ENCODE measurements around the gene SYT6.

- TF ChIP-seq LEF1 (IDR thresholded peaks at IDR 0.05; ENCODE audit: borderline replicate concordance) (no peak), FOXA1 (IDR thresholded peaks at IDR 0.05) (no peak), FOXM1 (IDR thresholded peaks at IDR 0.05; ENCODE audit: borderline replicate concordance) (no peak)
Observed at GRCh38 chr1:114093624-114094362, 59.9 kb downstream of the SYT6 start.

Data from HEK293T (cell line).